ENCODE results near the gene TTLL13. TPM values are rescaled to one million over a fixed set of nuclear protein-coding genes. Genes with fewer than 3 reads are reported as not detected.

Gene TTLL13
- total RNA-seq, 1 donor from 2014 or later = under 0.01 TPM

Other genes with a start within 250 kb of the TTLL13 start
- 8.7 and 12.8 TPM in 2 replicates for gene ZNF710, start 248.2 kb upstream of the TTLL13 start, total RNA-seq
- gene IDH2, start 147.1 kb upstream of the TTLL13 start, total RNA-seq = 103 and 113 TPM in 2 replicates
- 5.6 and 11.3 TPM in 2 replicates for gene SEMA4B, start 48.2 kb upstream of the TTLL13 start, total RNA-seq
- gene CIB1, start 15.6 kb upstream of the TTLL13 start, total RNA-seq = 40.1 and 47.3 TPM in 2 replicates
- 9.2 and 10.0 TPM in 2 replicates for gene GDPGP1, start 15.3 kb upstream of the TTLL13 start, total RNA-seq
- gene NGRN, start 16.1 kb downstream of the TTLL13 start, total RNA-seq = 46.0 and 71.7 TPM in 2 replicates
- 0.64 and 1.1 TPM in 2 replicates for gene ZNF774, start 102.7 kb downstream of the TTLL13 start, total RNA-seq
- 139 and 145 TPM in 2 replicates for gene IQGAP1, start 138.7 kb downstream of the TTLL13 start, total RNA-seq

Measured in dermis microvascular lymphatic vessel endothelial cell (primary cell).